ENCODE results near the gene RIOX2.
A peak's percentile ranks its signal among the peaks of the same experiment; 100 is the strongest.
"Not testable (repeated sequence)": the region's sequence is repeated elsewhere in the genome, so short reads cannot be mapped to it uniquely, and the experiment has no call there.

The RIOX2 gene

GRCh38 chr3:97971679-97972567, at the start of gene RIOX2:
Gene RIOX2 (minus strand): TSS chr3:97972431. CDS start chr3:97967593, 4,838 bp downstream.
- peak; percentile 45 to 57 for DNase-seq (ENCODE audit: low read depth in 2 of 2, low spot score in 1 of 2)

- no peak for DNase-seq (ENCODE audit: low read depth in 2 of 2, low spot score in 1 of 2)
Measured at GRCh38 chr3:98020412-98020811, 48.2 kb upstream of the RIOX2 start.

- DNase-seq (ENCODE audit: low read depth in 2 of 2, low spot score in 1 of 2) = no peak
Measured at GRCh38 chr3:98018301-98018700, 46.1 kb upstream of the RIOX2 start.

GRCh38 chr3:98014268-98014585, 42.0 kb upstream of the RIOX2 start:
- DNase-seq (ENCODE audit: low read depth in 2 of 2, low spot score in 1 of 2) = no peak

GRCh38 chr3:98013411-98014267, 41.4 kb upstream of the RIOX2 start:
- DNase-seq (ENCODE audit: low read depth in 2 of 2, low spot score in 1 of 2) = no peak

GRCh38 chr3:98012979-98013378, 40.7 kb upstream of the RIOX2 start:
- DNase-seq (ENCODE audit: low read depth in 2 of 2, low spot score in 1 of 2) = no peak

- not testable (repeated sequence) for DNase-seq (ENCODE audit: low read depth in 2 of 2, low spot score in 1 of 2)
Measured at GRCh38 chr3:98010883-98011449, 38.7 kb upstream of the RIOX2 start.

- no peak for DNase-seq (ENCODE audit: low read depth in 2 of 2, low spot score in 1 of 2)
Measured at GRCh38 chr3:98010194-98010882, 38.1 kb upstream of the RIOX2 start.

GRCh38 chr3:98008855-98009254, 36.6 kb upstream of the RIOX2 start:
- DNase-seq (ENCODE audit: low read depth in 2 of 2, low spot score in 1 of 2) = no peak

- no peak for DNase-seq (ENCODE audit: low read depth in 2 of 2, low spot score in 1 of 2)
Measured at GRCh38 chr3:98005438-98005837, 33.2 kb upstream of the RIOX2 start.

GRCh38 chr3:98004721-98005120, 32.5 kb upstream of the RIOX2 start:
- no peak for DNase-seq (ENCODE audit: low read depth in 2 of 2, low spot score in 1 of 2)

GRCh38 chr3:98003306-98003969, 31.2 kb upstream of the RIOX2 start:
- DNase-seq (ENCODE audit: low read depth in 2 of 2, low spot score in 1 of 2) = no peak

- no peak for DNase-seq (ENCODE audit: low read depth in 2 of 2, low spot score in 1 of 2)
Measured at GRCh38 chr3:98002717-98003116, 30.5 kb upstream of the RIOX2 start.

- no peak for DNase-seq (ENCODE audit: low read depth in 2 of 2, low spot score in 1 of 2)
Measured at GRCh38 chr3:97999994-98000393, 27.8 kb upstream of the RIOX2 start.

- DNase-seq (ENCODE audit: low read depth in 2 of 2, low spot score in 1 of 2) = no peak
Measured at GRCh38 chr3:97999103-97999502, 26.9 kb upstream of the RIOX2 start.

GRCh38 chr3:97996988-97997387, 24.8 kb upstream of the RIOX2 start:
- DNase-seq (ENCODE audit: low read depth in 2 of 2, low spot score in 1 of 2) = no peak

- DNase-seq (ENCODE audit: low read depth in 2 of 2, low spot score in 1 of 2) = no peak
Measured at GRCh38 chr3:97994328-97994945, 22.2 kb upstream of the RIOX2 start.

- DNase-seq (ENCODE audit: low read depth in 2 of 2, low spot score in 1 of 2) = no peak
Measured at GRCh38 chr3:97993526-97993925, 21.3 kb upstream of the RIOX2 start.

- no peak for DNase-seq (ENCODE audit: low read depth in 2 of 2, low spot score in 1 of 2)
Measured at GRCh38 chr3:97992547-97993173, 20.4 kb upstream of the RIOX2 start.

GRCh38 chr3:97991293-97991682, 19.1 kb upstream of the RIOX2 start:
- DNase-seq (ENCODE audit: low read depth in 2 of 2, low spot score in 1 of 2) = no peak

All from stimulated activated CD8-positive, alpha-beta memory T cell treated with anti-CD3 and anti-CD28 coated beads, Interleukin-4, amount 100 ng/mL, for 4 hours (primary cell).